IMR-90 (cell line): ENCODE data around the gene PRPSAP1. TPM values are rescaled to one million over a fixed set of nuclear protein-coding genes. Genes with fewer than 3 reads are reported as not detected.

ENCODE experiments used
- ATAC-seq: fragments of 200-7000 bp; cut with Tn5 transposase; 2 replicates; pipeline ENCODE4 v1.9.1; 2020; ENCODE audit warnings: low read depth, mild to moderate bottlenecking, moderate library complexity
- BruUV-seq: library from RNA; stranded (reverse); fragments of 400-500 nt; replicated peaks from 2 replicates; lab custom pipeline; 2021; lab: Mats Ljungman, UMichigan
- CTCF ChIA-PET: fragments of 300-600 bp; formaldehyde crosslinking; extraction: SDS; loops from one replicate; lab custom pipeline; 2021; ENCODE audit warnings: antibody characterized with exemption; lab: Yijun Ruan, JAX
- POLR2A ChIA-PET: fragments of 300-600 bp; sonication (Branson Sonifier 250); formaldehyde crosslinking; loops from one replicate; lab custom pipeline; 2022; ENCODE audit warnings: antibody characterized with exemption; ENCODE audit not compliant: unreplicated experiment; lab: Charles Lee
- DNase-seq: peaks from one replicate; pipeline ENCODE4 v3.0.0; 2013
- H2AFZ ChIP-seq: replicated peaks from 2 replicates; pipeline ENCODE3; 2013; ENCODE audit warnings: low read length, mild to moderate bottlenecking; ENCODE audit not compliant: poor library complexity
- H2AK5ac ChIP-seq: 2 replicates; pipeline ENCODE4 v1.6.1; 2013; ENCODE audit warnings: low read depth, low read length, inconsistent platforms
- H2AK9ac ChIP-seq: replicated peaks from 2 replicates; pipeline ENCODE3; 2013; ENCODE audit warnings: mild to moderate bottlenecking, low read depth, low read length, moderate library complexity; ENCODE audit not compliant: poor library complexity
- H2BK120ac ChIP-seq: 2 replicates; pipeline ENCODE4 v1.6.1; 2013; ENCODE audit warnings: low read depth, low read length, inconsistent platforms
- H2BK15ac ChIP-seq: 3 replicates; pipeline ENCODE4 v1.6.1; 2013; ENCODE audit warnings: low read depth, low read length, inconsistent platforms
- H2BK20ac ChIP-seq: 2 replicates; pipeline ENCODE4 v1.6.1; 2013; ENCODE audit warnings: low read depth, mild to moderate bottlenecking, inconsistent platforms, low read length, moderate library complexity
- H2BK5ac ChIP-seq: 2 replicates; pipeline ENCODE4 v1.6.1; 2013; ENCODE audit warnings: mild to moderate bottlenecking, low read depth, low read length, inconsistent platforms; ENCODE audit not compliant: poor library complexity, severe bottlenecking
- H3K14ac ChIP-seq: replicated peaks from 2 replicates; pipeline ENCODE4 v1.6.1; 2013; ENCODE audit warnings: low read depth, low read length, inconsistent platforms
- H3K18ac ChIP-seq: 2 replicates; pipeline ENCODE4 v1.6.1; 2013; ENCODE audit warnings: low read depth, low read length, control low read depth
- H3K23ac ChIP-seq: 2 replicates; pipeline ENCODE4 v1.6.1; 2013; ENCODE audit warnings: low read depth, low read length, inconsistent platforms
- H3K27ac ChIP-seq: 2 replicates; pipeline ENCODE4 v1.5.1; 2013; ENCODE audit warnings: mild to moderate bottlenecking, control low read depth, low read length; ENCODE audit not compliant: insufficient read depth
- H3K27me3 ChIP-seq: 2 replicates; pipeline ENCODE4 v1.6.1; 2013; ENCODE audit warnings: low read length; ENCODE audit not compliant: control insufficient read depth, insufficient read depth
- H3K36me3 ChIP-seq: 2 replicates; pipeline ENCODE4 v1.6.1; 2013; ENCODE audit warnings: low read length, mixed read lengths; ENCODE audit not compliant: control insufficient read depth, insufficient read depth
- H3K4ac ChIP-seq: 2 replicates; pipeline ENCODE4 v1.6.1; 2013; ENCODE audit warnings: low read depth, low read length, inconsistent platforms
- H3K4me1 ChIP-seq: 2 replicates; pipeline ENCODE4 v1.6.1; 2013; ENCODE audit warnings: low read length, mixed read lengths; ENCODE audit not compliant: control insufficient read depth, insufficient read depth
- H3K4me2 ChIP-seq: 2 replicates; pipeline ENCODE4 v1.6.1; 2013; ENCODE audit warnings: low read depth, mild to moderate bottlenecking, control low read depth, low read length, moderate library complexity
- H3K4me3 ChIP-seq: 2 replicates; pipeline ENCODE4 v1.5.1; 2013; ENCODE audit warnings: low read depth, mild to moderate bottlenecking, control low read depth, low read length, moderate library complexity; ENCODE audit not compliant: insufficient read depth
- H3K56ac ChIP-seq: 2 replicates; pipeline ENCODE4 v1.6.1; 2013; ENCODE audit warnings: low read length, inconsistent platforms; ENCODE audit not compliant: insufficient read depth; ENCODE audit errors: extremely low read depth
- H3K79me1 ChIP-seq, 2 experiments: 2 replicates each; pipeline ENCODE4 v1.6.1; 2013; ENCODE audit warnings: low read length in 2 of 2, inconsistent platforms in 1 of 2, low read depth in 1 of 2
- H3K9ac ChIP-seq: 2 replicates; pipeline ENCODE4 v1.6.1; 2013; ENCODE audit warnings: low read depth, low read length, control low read depth
- H3K9me1 ChIP-seq: 2 replicates; pipeline ENCODE4 v1.6.1; 2013; ENCODE audit warnings: low read length, inconsistent platforms; ENCODE audit not compliant: insufficient read depth
- H3K9me3 ChIP-seq: 2 replicates; pipeline ENCODE4 v1.6.1; 2013; ENCODE audit warnings: low read length; ENCODE audit not compliant: control insufficient read depth, insufficient read depth
- H4K20me1 ChIP-seq: 2 replicates; pipeline ENCODE4 v1.6.1; 2013; ENCODE audit warnings: low read length, inconsistent platforms; ENCODE audit not compliant: insufficient read depth
- H4K5ac ChIP-seq: 2 replicates; pipeline ENCODE4 v1.6.1; 2013; ENCODE audit warnings: mild to moderate bottlenecking, low read depth, low read length, control low read depth
- H4K8ac ChIP-seq, 2 experiments: 2 replicates each; pipeline ENCODE4 v1.6.1; 2013; ENCODE audit warnings: low read depth in 2 of 2, low read length in 2 of 2, control low read depth in 1 of 2, inconsistent platforms in 1 of 2
- H4K91ac ChIP-seq: 2 replicates; pipeline ENCODE4 v1.6.1; 2013; ENCODE audit warnings: low read depth, low read length, inconsistent platforms; ENCODE audit not compliant: insufficient read depth
- BHLHE40 ChIP-seq: fragments of 150-350 bp; IDR thresholded peaks from 2 replicates; pipeline ENCODE4 v1.6.1; 2016; ENCODE audit warnings: mild to moderate bottlenecking, low read depth, low read length
- CEBPB ChIP-seq: IDR thresholded peaks from 2 replicates; pipeline ENCODE4 v1.6.1; 2012; ENCODE audit warnings: low read depth, low read length, improper control_type of control experiment
- MXI1 ChIP-seq: IDR thresholded peaks from 2 replicates; pipeline ENCODE4 v1.6.1; 2012; ENCODE audit warnings: low read depth, mild to moderate bottlenecking, low read length, moderate library complexity, borderline replicate concordance
- POLR2A ChIP-seq: IDR thresholded peaks from 2 replicates; pipeline ENCODE4 v1.6.1; 2012; ENCODE audit warnings: mild to moderate bottlenecking, low read depth, low read length
- RAD21 ChIP-seq: IDR thresholded peaks from 2 replicates; pipeline ENCODE4 v1.6.1; 2012; ENCODE audit warnings: low read length, improper control_type of control experiment
- RFX5 ChIP-seq: IDR thresholded peaks from 2 replicates; pipeline ENCODE4 v1.8.0; 2012; ENCODE audit warnings: low read depth, mild to moderate bottlenecking, low read length, moderate library complexity
- SMC3 ChIP-seq: fragments of 150-350 bp; IDR thresholded peaks from 2 replicates; pipeline ENCODE4 v1.6.1; 2016; ENCODE audit warnings: low read depth, mild to moderate bottlenecking, antibody characterized with exemption, low read length, moderate library complexity
- WGBS, 2 experiments: methylation state at CpG; one replicate each; pipeline versions ENCODE4 v1.1.5 to v1.1.7; 2013; ENCODE audit warnings: missing lambda C conversion rate in 2 of 2; ENCODE audit not compliant: insufficient read length in 1 of 2; ENCODE audit errors: extremely low coverage in 2 of 2; 5-methylcytosine and 5-hydroxymethylcytosine counted together
- dilution Hi-C: fragments of 300-500 bp; cut with HindIII; formaldehyde crosslinking; loops from one replicate; pipeline ENCODE4 v1.14.3; 2018; ENCODE audit warnings: low sequenced_read_pairs; ENCODE audit not compliant: unreplicated experiment
- in situ Hi-C: fragments of 300-500 bp; cut with MboI; formaldehyde crosslinking; loops from 3 replicates; pipeline ENCODE4 v1.14.3; 2019; ENCODE audit warnings: low sequenced_read_pairs, inconsistent platforms, mixed read lengths
- intact Hi-C: fragments of 100-400 bp; cut with micrococcal nuclease; formaldehyde crosslinking; loops from 2 replicates; pipeline ENCODE4 v1.10.0; 2022
- polyA plus RNA-seq, 3 experiments: library from polyadenylated mRNA; depleted of rRNA; stranded (reverse); fragments of >200 nt; gene quantifications; 2 replicates each; pipeline ENCODE4 v1.2.3, GENCODE V29; 2012; ENCODE audit warnings: low replicate concordance in 1 of 3
- total RNA-seq: library from RNA; depleted of rRNA; stranded (reverse); fragments of >200 nt; gene quantifications from 2 replicates; pipeline ENCODE4 v1.2.3, GENCODE V29; 2012

PRPSAP1 gene
- total and polyA plus RNA-seq, 2 of the 4 experiments (the other 2 are of a cell fraction) = 34.4 to 48.6 TPM

GRCh38 chr17:76265624-76266243 lies 88.0 kb downstream of the PRPSAP1 start:
- Histone ChIP-seq H3K9ac (peak overlapping the region; percentile 69), H3K27ac (peak overlapping the region; percentile 59), H3K23ac (no peak overlapping the region), H2AK9ac (peak overlapping the region; percentile 85), H3K27me3 (no peaks in the 10 kb centered on the region), H2AFZ (peak overlapping the region; percentile 97), H2BK5ac (peak overlapping the region; percentile 88), H3K4me1 (peaks cover 10% of the 10 kb centered on the region), H4K8ac (peak overlapping the region in 1 of 2 experiments; percentile 95; a peak in 2 of 4 replicates), H4K5ac (no peak overlapping the region), H3K4me3 (peak overlapping the region; percentile 100), H3K36me3 (peaks cover 5% of the 10 kb centered on the region), H3K18ac (peak overlapping the region; percentile 54; the same call in 1 of the 2 replicates), H3K14ac (no peak overlapping the region), H3K56ac (no peak overlapping the region), H2BK15ac (no peak overlapping the region), H4K20me1 (no peaks in the 10 kb centered on the region), H3K4me2 (peak overlapping the region; percentile 70), H4K91ac (no peak overlapping the region; the same call in 1 of the 2 replicates), H3K9me3 (no peaks in the 10 kb centered on the region), H3K4ac (peak overlapping the region; percentile 96), H2BK20ac (no peak overlapping the region), H3K9me1 (peaks cover 15% of the 10 kb centered on the region), H3K79me1 (peaks cover 29 to 51% of the 10 kb centered on the region in 2 experiments), H2BK120ac (no peak overlapping the region), H2AK5ac (no peak overlapping the region)
- ChIA-PET CTCF (interaction anchor here (1.0 to 1.3 kb wide), 3 partner anchors 8 to 51 kb away, joined by 3 to 4 read pairs (median 3); no protein-coding TSS in a partner anchor), POLR2A (no interaction called here)
- in situ Hi-C loops (no loop called here), dilution Hi-C loops (no loop called here), intact Hi-C loops (loop anchor here (2.0 to 5.0 kb wide), 2 partner anchors 25 to 128 kb away; partner anchors contain the start of gene RNF157)
- DNase-seq = peak; percentile 30
- TF ChIP-seq CEBPB (no peak), POLR2A (no peak; the same call in 1 of the 2 replicates), SMC3 (no peak), RAD21 (no peak), MXI1 (peak; percentile 94), BHLHE40 (peak; percentile 14), RFX5 (peak; percentile 76)
- BruUV-seq = no TSS peak
- ATAC-seq = peak; percentile 21
- WGBS, 2 experiments = 1% methylated on average over 25 of the region's 76 CpGs; no CpG with 5 or more reads in 1 of the 2 experiments
